GM23248 (cell line): ENCODE measurements around the gene TTC16. TPM values are rescaled to one million over a fixed set of nuclear protein-coding genes. Genes with fewer than 3 reads are reported as not detected.

Source experiments
- DNase-seq: peaks from one replicate; pipeline ENCODE4 v3.0.0-alpha.2; 2015
- H2AFZ ChIP-seq: fragments of 200-600 bp; sonication (generic); 2 replicates; pipeline ENCODE4 v1.6.1; 2016; ENCODE audit warnings: antibody characterized with exemption
- H3F3A ChIP-seq: fragments of 200-600 bp; sonication (generic); 2 replicates; pipeline ENCODE4 v1.6.1; 2016; ENCODE audit warnings: mild to moderate bottlenecking, antibody characterized with exemption, mixed run types; ENCODE audit not compliant: insufficient read depth
- H3K27ac ChIP-seq: fragments of 200-600 bp; sonication (generic); 2 replicates; pipeline ENCODE4 v1.5.1; 2016; ENCODE audit warnings: mild to moderate bottlenecking
- H3K27me3 ChIP-seq: fragments of 200-600 bp; sonication (generic); replicated peaks from 2 replicates; pipeline ENCODE4 v1.6.1; 2016; ENCODE audit warnings: mild to moderate bottlenecking; ENCODE audit not compliant: insufficient read depth
- H3K36me3 ChIP-seq: fragments of 200-600 bp; sonication (generic); 2 replicates; pipeline ENCODE4 v1.6.1; 2016; ENCODE audit warnings: low read depth, mild to moderate bottlenecking
- H3K4me1 ChIP-seq: fragments of 200-600 bp; sonication (generic); 2 replicates; pipeline ENCODE4 v1.6.1; 2016; ENCODE audit warnings: mild to moderate bottlenecking; ENCODE audit not compliant: insufficient read depth
- H3K4me2 ChIP-seq: fragments of 200-600 bp; sonication (generic); one replicate; pipeline ENCODE4 v1.6.1; 2016; ENCODE audit warnings: mild to moderate bottlenecking; ENCODE audit not compliant: unreplicated experiment
- H3K4me3 ChIP-seq: fragments of 200-600 bp; sonication (generic); 2 replicates; pipeline ENCODE4 v1.5.1; 2016; ENCODE audit warnings: mild to moderate bottlenecking
- H3K79me2 ChIP-seq: fragments of 200-600 bp; sonication (generic); 2 replicates; pipeline ENCODE4 v1.6.1; 2016; ENCODE audit warnings: mild to moderate bottlenecking; ENCODE audit not compliant: insufficient read depth
- H3K9ac ChIP-seq: fragments of 200-600 bp; sonication (generic); 2 replicates; pipeline ENCODE4 v1.6.1; 2016; ENCODE audit warnings: mild to moderate bottlenecking
- H3K9me2 ChIP-seq: fragments of 200-600 bp; sonication (generic); 2 replicates; pipeline ENCODE4 v1.6.1; 2016; ENCODE audit warnings: mixed run types, mild to moderate bottlenecking, moderate library complexity; ENCODE audit not compliant: insufficient read depth
- H3K9me3 ChIP-seq: fragments of 200-600 bp; sonication (generic); one replicate; pipeline ENCODE4 v1.6.1; 2017; ENCODE audit warnings: low read depth
- H4K20me1 ChIP-seq: fragments of 200-600 bp; sonication (generic); 2 replicates; pipeline ENCODE4 v1.6.0; 2016; ENCODE audit not compliant: insufficient read depth
- EZH2 ChIP-seq: fragments of 200-600 bp; sonication (generic); IDR thresholded peaks from 2 replicates; pipeline ENCODE4 v1.6.1; 2018; ENCODE audit warnings: antibody characterized with exemption, mild to moderate bottlenecking; ENCODE audit not compliant: insufficient read depth, poor library complexity, severe bottlenecking
- EZH2phosphoT487 ChIP-seq: fragments of 200-600 bp; sonication (generic); IDR thresholded peaks from 2 replicates; pipeline ENCODE4 v1.6.1; 2018; ENCODE audit warnings: antibody characterized with exemption, moderate library complexity, mild to moderate bottlenecking, low read depth; ENCODE audit not compliant: insufficient read depth
- WGBS, 2 experiments: methylation state at CpG; one replicate each; pipeline ENCODE4 v1.1.6; 2015 to 2017; ENCODE audit warnings: low lambda C conversion rate in 2 of 2, low coverage in 1 of 2; ENCODE audit errors: missing lambda C conversion rate in 2 of 2; 5-methylcytosine and 5-hydroxymethylcytosine counted together
- in situ Hi-C: fragments of 300-500 bp; cut with MboI; formaldehyde crosslinking; loops from 2 replicates; pipeline ENCODE4 v1.15.0; 2020
- polyA plus RNA-seq: library from polyadenylated mRNA; unstranded; fragments of >200 nt; fragmentation: Nextera tagmentation; extraction: Ambion mirVana; gene quantifications from 2 replicates; pipeline ENCODE4 v1.2.1, GENCODE V29; 2016
- total RNA-seq: library from RNA; depleted of rRNA; stranded (reverse); fragments of >200 nt; shearing (Covaris generic); gene quantifications from 2 replicates; pipeline ENCODE4 v1.2.3, GENCODE V29; 2014

TTC16 gene
- total and polyA plus RNA-seq, 2 experiments from 2014 or later: 0.06 TPM; not detected in 1

- no peaks in the 10 kb centered on the region for H3K27me3 ChIP-seq
- H3K27ac ChIP-seq: peak overlapping the region; percentile 67; the same call in 1 of the 2 replicates
- TF ChIP-seq EZH2phosphoT487 (no peak), EZH2 (no peak)
- peak overlapping the region; percentile 81 for H2AFZ ChIP-seq
- peak overlapping the region; percentile 74 for H3K4me2 ChIP-seq
- 36 to 40% methylated on average over 22 of the region's 22 CpGs for WGBS, 2 experiments
- H3K4me1 ChIP-seq: peaks cover 10% of the 10 kb centered on the region; the same call in 1 of the 2 replicates
- H3K36me3 ChIP-seq: no peaks in the 10 kb centered on the region
- DNase-seq: no peak
- peak overlapping the region; percentile 82 for H3K9ac ChIP-seq
- H4K20me1 ChIP-seq: no peaks in the 10 kb centered on the region
- H3K79me2 ChIP-seq: 0 out of 2 replicates have a peak, but pooled peaks cover 7% of the 10 kb centered on the region
- no peaks in the 10 kb centered on the region for H3F3A ChIP-seq
- H3K9me2 ChIP-seq: no peaks in the 10 kb centered on the region
- in situ Hi-C loops: loop anchor here (10.0 kb wide), 1 partner anchor 139 kb away; no protein-coding TSS in a partner anchor
- no peaks in the 10 kb centered on the region for H3K9me3 ChIP-seq
- H3K4me3 ChIP-seq: peak overlapping the region; percentile 80
Measured at GRCh38 chr9:127734247-127734746, 18.4 kb downstream of the TTC16 start.

GRCh38 chr9:127734747-127735529 is 19.1 kb downstream of the TTC16 start, which contains the start of gene TOR2A:
TOR2A (minus strand) TSS chr9:127735294; CDS start chr9:127735270, 24 bp downstream.
- TF ChIP-seq EZH2: no peak
- TF ChIP-seq EZH2phosphoT487: no peak
- 1% methylated on average over 57 to 62 of the region's 76 CpGs for WGBS, 2 experiments
- 0 out of 2 replicates have a peak, but pooled peaks cover 7% of the 10 kb centered on the region for H3K79me2 ChIP-seq
- H3K27me3 ChIP-seq: no peaks in the 10 kb centered on the region
- peak within 1 kb of the TSS; percentile 81 for H2AFZ ChIP-seq
- H3K9ac ChIP-seq: peak within 1 kb of the TSS; percentile 82
- no peaks in the 10 kb centered on the region for H3K9me2 ChIP-seq
- DNase-seq: peak; percentile 99
- no peaks in the 10 kb centered on the region for H3K36me3 ChIP-seq
- peak within 1 kb of the TSS; percentile 80 for H3K4me3 ChIP-seq
- peak within 1 kb of the TSS; percentile 74 for H3K4me2 ChIP-seq
- 0 out of 2 replicates have a peak, but pooled peaks cover under 1% of the 10 kb centered on the region for H3F3A ChIP-seq
- H3K9me3 ChIP-seq: no peaks in the 10 kb centered on the region
- no peaks in the 10 kb centered on the region for H4K20me1 ChIP-seq
- H3K27ac ChIP-seq: peak within 1 kb of the TSS; percentile 67
- peaks cover 11% of the 10 kb centered on the region for H3K4me1 ChIP-seq
- in situ Hi-C loops: loop anchor here (10.0 kb wide), 1 partner anchor 140 kb away; no protein-coding TSS in a partner anchor

GRCh38 chr9:127735530-127736185 is 19.8 kb downstream of the TTC16 start:
- no peak overlapping the region for H2AFZ ChIP-seq
- TF ChIP-seq EZH2 (no peak), EZH2phosphoT487 (no peak)
- no peaks in the 10 kb centered on the region for H3K36me3 ChIP-seq
- H3K27ac ChIP-seq: peak overlapping the region; percentile 19; the same call in 1 of the 2 replicates
- H3K9me2 ChIP-seq: no peaks in the 10 kb centered on the region
- 21 to 24% methylated on average over 15 of the region's 15 CpGs for WGBS, 2 experiments
- peaks cover 5% of the 10 kb centered on the region; the same call in 1 of the 2 replicates for H3F3A ChIP-seq
- 0 out of 2 replicates have a peak, but pooled peaks cover 7% of the 10 kb centered on the region for H3K79me2 ChIP-seq
- DNase-seq: no peak
- no peak overlapping the region for H3K4me3 ChIP-seq
- peak overlapping the region; percentile 55 for H3K4me2 ChIP-seq
- H3K4me1 ChIP-seq: peaks cover 17% of the 10 kb centered on the region
- H3K27me3 ChIP-seq: no peaks in the 10 kb centered on the region
- in situ Hi-C loops: loop anchor here (10.0 kb wide), 1 partner anchor 141 kb away; no protein-coding TSS in a partner anchor
- no peaks in the 10 kb centered on the region for H3K9me3 ChIP-seq
- H3K9ac ChIP-seq: peak overlapping the region; percentile 63
- H4K20me1 ChIP-seq: no peaks in the 10 kb centered on the region

GRCh38 chr9:127738666-127739065 is 22.8 kb downstream of the TTC16 start:
- 74 to 75% methylated on average over 13 of the region's 13 CpGs for WGBS, 2 experiments
- no peaks in the 10 kb centered on the region for H3K36me3 ChIP-seq
- H3K9me3 ChIP-seq: no peaks in the 10 kb centered on the region
- 0 out of 2 replicates have a peak, but pooled peaks cover 7% of the 10 kb centered on the region for H3K79me2 ChIP-seq
- no peak overlapping the region for H3K4me3 ChIP-seq
- H3K9ac ChIP-seq: no peak overlapping the region
- no peak overlapping the region for H3K27ac ChIP-seq
- H3K9me2 ChIP-seq: no peaks in the 10 kb centered on the region
- DNase-seq: no peak
- H3K4me1 ChIP-seq: peaks cover 17% of the 10 kb centered on the region
- H3K27me3 ChIP-seq: no peaks in the 10 kb centered on the region
- in situ Hi-C loops: loop anchor here (10.0 kb wide), 1 partner anchor 144 kb away; no protein-coding TSS in a partner anchor
- H2AFZ ChIP-seq: no peak overlapping the region
- H3K4me2 ChIP-seq: no peak overlapping the region
- TF ChIP-seq EZH2: no peak
- TF ChIP-seq EZH2phosphoT487: no peak
- peaks cover 15% of the 10 kb centered on the region; the same call in 1 of the 2 replicates for H3F3A ChIP-seq
- no peaks in the 10 kb centered on the region for H4K20me1 ChIP-seq
